Immature natural killer cell (primary cell): ENCODE data around the gene TBC1D10B. TPM values are rescaled to one million over a fixed set of nuclear protein-coding genes. Genes with fewer than 3 reads are reported as not detected.

ENCODE experiments used
- DNase-seq, 3 donors: peaks; one replicate each; pipeline ENCODE4 v3.0.0; 2022; ENCODE audit warnings: mixed read lengths in 1 of 3
- H3K27ac Mint-ChIP-seq, 6 donors: one replicate each; pipeline ENCODE4 v1.8.0; 2020; ENCODE audit warnings: mixed read lengths in 6 of 6, mild to moderate bottlenecking in 5 of 6, inconsistent platforms in 4 of 6, moderate library complexity in 3 of 6
- H3K27me3 Mint-ChIP-seq, 3 donors: one replicate each; pipeline ENCODE4 v1.8.0; 2020 to 2021; ENCODE audit warnings: low read depth in 3 of 3, mild to moderate bottlenecking in 3 of 3, mixed read lengths in 3 of 3, moderate library complexity in 3 of 3, inconsistent platforms in 1 of 3
- H3K36me3 Mint-ChIP-seq, 3 donors: one replicate each; pipeline ENCODE4 v1.8.0; 2020; ENCODE audit warnings: mixed read lengths in 3 of 3, inconsistent platforms in 2 of 3, mild to moderate bottlenecking in 2 of 3
- H3K4me1 Mint-ChIP-seq, 2 donors: one replicate each; pipeline ENCODE4 v1.8.0; 2020; ENCODE audit warnings: inconsistent platforms in 2 of 2, mild to moderate bottlenecking in 2 of 2, mixed read lengths in 2 of 2, moderate library complexity in 1 of 2
- H3K4me3 Mint-ChIP-seq, 5 donors: one replicate each; pipeline ENCODE4 v1.8.0; 2020; ENCODE audit warnings: mild to moderate bottlenecking in 5 of 5, mixed read lengths in 5 of 5, inconsistent platforms in 3 of 5, moderate library complexity in 3 of 5
- H3K9me3 Mint-ChIP-seq, 6 donors: one replicate each; pipeline ENCODE4 v1.8.0; 2020; ENCODE audit warnings: mild to moderate bottlenecking in 6 of 6, mixed read lengths in 6 of 6, inconsistent platforms in 4 of 6, moderate library complexity in 3 of 6
- polyA plus RNA-seq, 3 donors: library from polyadenylated mRNA; unstranded; fragments of 300-500 nt; fragmentation: Illumina TruSeq; gene quantifications; one replicate each; pipeline ENCODE4 v1.2.3, GENCODE V29; 2021

Gene TBC1D10B
- polyA plus RNA-seq = 10 to 100 TPM in 2 of 3 donors, 1 to 10 TPM in 1; 9.5 to 18.5 (median 10.1) TPM

GRCh38 chr16:30370456-30371247, at the start of gene TBC1D10B:
TSS of gene TBC1D10B (minus strand) at chr16:30370494. CDS start at chr16:30370183, 311 bp downstream.
- H3K9me3 Mint-ChIP-seq = no peaks in the 10 kb centered on the region
- peak within 1 kb of the TSS; percentile 88 to 91 (median 89) for H3K4me3 Mint-ChIP-seq
- DNase-seq = peak; percentile 100
- H3K27ac Mint-ChIP-seq = peak within 1 kb of the TSS; percentile 76 to 95 (median 92)
- peaks cover 3 to 9% (median 4%) of the 10 kb centered on the region in 3 donors for H3K27me3 Mint-ChIP-seq
- peaks cover 0 to 6% (median 0%) of the 10 kb centered on the region in 3 donors for H3K36me3 Mint-ChIP-seq
- peaks cover 46 to 50% of the 10 kb centered on the region in 2 donors for H3K4me1 Mint-ChIP-seq

- peaks cover 0 to 13% (median 8%) of the 10 kb centered on the region in 3 donors for H3K36me3 Mint-ChIP-seq
- peak overlapping the region; percentile 46 to 76 (median 57) for H3K4me3 Mint-ChIP-seq
- peak overlapping the region; percentile 65 to 89 (median 79) for H3K27ac Mint-ChIP-seq
- no peaks in the 10 kb centered on the region for H3K9me3 Mint-ChIP-seq
- no peak for DNase-seq
- peaks cover 12 to 13% of the 10 kb centered on the region in 2 donors for H3K4me1 Mint-ChIP-seq
- peaks cover 0 to 4% (median 3%) of the 10 kb centered on the region in 3 donors for H3K27me3 Mint-ChIP-seq
Observed at GRCh38 chr16:30418350-30419181, 48.3 kb upstream of the TBC1D10B start.

- Mint-ChIP-seq H3K27ac (peak overlapping the region in 3 of 6 donors; percentile 57 to 70 (median 65)), H3K36me3 (peaks cover 0 to 13% (median 8%) of the 10 kb centered on the region in 3 donors)
- peak; percentile 87 to 92 (median 92) for DNase-seq
Observed at GRCh38 chr16:30417529-30418349, 47.4 kb upstream of the TBC1D10B start.

GRCh38 chr16:30416624-30417528, 46.6 kb upstream of the TBC1D10B start:
- H3K27me3 Mint-ChIP-seq = peaks cover 0 to 4% (median 3%) of the 10 kb centered on the region in 3 donors
- no peaks in the 10 kb centered on the region for H3K9me3 Mint-ChIP-seq
- DNase-seq = no peak
- H3K4me1 Mint-ChIP-seq = peaks cover 12 to 13% of the 10 kb centered on the region in 2 donors
- peaks cover 0 to 13% (median 11%) of the 10 kb centered on the region in 3 donors for H3K36me3 Mint-ChIP-seq
- peak overlapping the region; percentile 59 to 71 (median 68) for H3K4me3 Mint-ChIP-seq
- peak overlapping the region; percentile 34 to 87 (median 68) for H3K27ac Mint-ChIP-seq

More at GRCh38 chr16:30417529-30418349, 47.4 kb upstream of the TBC1D10B start:
- Mint-ChIP-seq H3K27me3 (peaks cover 0 to 4% (median 3%) of the 10 kb centered on the region in 3 donors), H3K9me3 (no peaks in the 10 kb centered on the region), H3K4me3 (peak overlapping the region; percentile 30 to 73 (median 68)), H3K4me1 (peaks cover 12 to 13% of the 10 kb centered on the region in 2 donors)

- peaks cover 0 to 11% (median 9%) of the 10 kb centered on the region in 3 donors for H3K36me3 Mint-ChIP-seq
- H3K4me1 Mint-ChIP-seq = peaks cover 12 to 13% of the 10 kb centered on the region in 2 donors
- peak overlapping the region in 2 of 5 donors; percentile 28 to 69 for H3K4me3 Mint-ChIP-seq
- peaks cover 0 to 6% (median 3%) of the 10 kb centered on the region in 3 donors for H3K27me3 Mint-ChIP-seq
- H3K27ac Mint-ChIP-seq = peak overlapping the region in 4 of 6 donors; percentile 23 to 64 (median 42)
- H3K9me3 Mint-ChIP-seq = no peaks in the 10 kb centered on the region
- no peak for DNase-seq
Observed at GRCh38 chr16:30416047-30416603, 45.8 kb upstream of the TBC1D10B start.

GRCh38 chr16:30414159-30414558, 43.9 kb upstream of the TBC1D10B start:
- Mint-ChIP-seq H3K27me3 (peaks cover 0 to 5% (median 3%) of the 10 kb centered on the region in 3 donors), H3K4me3 (no peak overlapping the region), H3K36me3 (peaks cover 0 to 7% (median 3%) of the 10 kb centered on the region in 3 donors), H3K27ac (no peak overlapping the region), H3K4me1 (peaks cover 19% of the 10 kb centered on the region in 2 donors), H3K9me3 (no peaks in the 10 kb centered on the region)
- no peak for DNase-seq

GRCh38 chr16:30413112-30413806, 43.0 kb upstream of the TBC1D10B start:
- H3K27ac Mint-ChIP-seq = no peak overlapping the region
- no peaks in the 10 kb centered on the region for H3K9me3 Mint-ChIP-seq
- H3K27me3 Mint-ChIP-seq = peaks cover 0 to 5% (median 0%) of the 10 kb centered on the region in 3 donors
- no peak for DNase-seq
- peaks cover 18 to 20% of the 10 kb centered on the region in 2 donors for H3K4me1 Mint-ChIP-seq
- H3K4me3 Mint-ChIP-seq = no peak overlapping the region
- H3K36me3 Mint-ChIP-seq = peaks cover 0 to 7% (median 3%) of the 10 kb centered on the region in 3 donors

- peaks cover 0 to 7% (median 0%) of the 10 kb centered on the region in 3 donors for H3K27me3 Mint-ChIP-seq
- peak; percentile 87 to 91 (median 88) for DNase-seq
- H3K36me3 Mint-ChIP-seq = peaks cover 0 to 3% (median 0%) of the 10 kb centered on the region in 3 donors
- H3K4me3 Mint-ChIP-seq = peak overlapping the region in 4 of 5 donors; percentile 41 to 59 (median 57)
- H3K4me1 Mint-ChIP-seq = peaks cover 21 to 22% of the 10 kb centered on the region in 2 donors
- H3K27ac Mint-ChIP-seq = peak overlapping the region in 2 of 6 donors; percentile 67 to 71
- H3K9me3 Mint-ChIP-seq = no peaks in the 10 kb centered on the region
Observed at GRCh38 chr16:30409125-30410060, 39.1 kb upstream of the TBC1D10B start.

- peaks cover 0 to 9% (median 0%) of the 10 kb centered on the region in 3 donors for H3K27me3 Mint-ChIP-seq
- peak overlapping the region; percentile 8 to 69 (median 52) for H3K27ac Mint-ChIP-seq
- peaks cover 21 to 22% of the 10 kb centered on the region in 2 donors for H3K4me1 Mint-ChIP-seq
- peak overlapping the region; percentile 66 to 83 (median 70) for H3K4me3 Mint-ChIP-seq
- H3K9me3 Mint-ChIP-seq = no peaks in the 10 kb centered on the region
- peaks cover 0 to 3% (median 0%) of the 10 kb centered on the region in 3 donors for H3K36me3 Mint-ChIP-seq
- no peak for DNase-seq
Observed at GRCh38 chr16:30407804-30408534, 37.7 kb upstream of the TBC1D10B start.
